Gastroesophageal sphincter (tissue), 4 donors: ENCODE measurements around the gene ARHGAP44. TPM values are rescaled to one million over a fixed set of nuclear protein-coding genes. Genes with fewer than 3 reads are reported as not detected.

ENCODE experiments used
- ATAC-seq: fragments of 150-250 bp; one replicate; pipeline ENCODE4 v1.9.1; 2016; ENCODE audit warnings: mild to moderate bottlenecking, moderate library complexity
- H3K27ac ChIP-seq, 4 donors: fragments of 200-600 bp; sonication (generic) in 3 of 4; 1 replicate in 3 of 4; 2 replicates in 1 of 4; pipeline ENCODE4 v1.5.1; 2016 to 2019
- H3K27me3 ChIP-seq: fragments of 200-600 bp; sonication (generic); one replicate; pipeline ENCODE4 v1.5.1; 2019
- H3K36me3 ChIP-seq, 2 donors: fragments of 200-600 bp; sonication (generic); one replicate each; pipeline ENCODE4 v1.5.1; 2019; ENCODE audit warnings: control low read depth in 1 of 2
- H3K4me1 ChIP-seq, 3 donors: fragments of 200-600 bp; sonication (generic); 1 replicate in 2 of 3; 2 replicates in 1 of 3; pipeline ENCODE4 v1.5.1; 2016 to 2019; ENCODE audit warnings: control low read depth in 2 of 3
- H3K4me3 ChIP-seq, 2 donors: fragments of 200-600 bp; sonication (generic); one replicate each; pipeline ENCODE4 v1.5.1; 2019; ENCODE audit warnings: mild to moderate bottlenecking in 1 of 2, moderate library complexity in 1 of 2
- H3K9me3 ChIP-seq, 3 donors: fragments of 200-600 bp; sonication (generic); one replicate each; pipeline ENCODE4 v1.5.1; 2017 to 2019; ENCODE audit warnings: control low read depth in 2 of 3
- EP300 ChIP-seq: sonication (generic); formaldehyde crosslinking; IDR thresholded peaks from one replicate; pipeline ENCODE4 v1.6.1; 2017; ENCODE audit warnings: antibody characterized with exemption, mild to moderate bottlenecking
- POLR2A ChIP-seq, 2 donors: fragments of 450-650 bp; IDR thresholded peaks; one replicate each; pipeline ENCODE4 v1.6.1; 2017; ENCODE audit warnings: antibody characterized with exemption in 2 of 2, mild to moderate bottlenecking in 2 of 2, moderate library complexity in 1 of 2
- POLR2AphosphoS5 ChIP-seq: sonication (generic); formaldehyde crosslinking; IDR thresholded peaks from one replicate; pipeline ENCODE4 v1.6.1; 2017; ENCODE audit warnings: antibody characterized with exemption
- WGBS, 2 donors: methylation state at CpG; one replicate each; pipeline ENCODE4 v1.1.5; 2018; ENCODE audit warnings: low coverage in 1 of 2; 5-methylcytosine and 5-hydroxymethylcytosine counted together
- total RNA-seq, 4 donors: library from RNA; depleted of rRNA; stranded (reverse); fragments of >200 nt; gene quantifications; one replicate each; pipeline ENCODE4 v1.1.0, GENCODE V29; 2016
- TF ChIP-seq, protein P1 (sequence below), 4 experiments: fragments of 200-600 bp in 2 of 4; fragments of 450-650 bp in 2 of 4; sonication (generic) in 1 of 4; IDR thresholded peaks; one replicate each; pipeline ENCODE4 v1.5.1; 2017 to 2019; ENCODE audit warnings: antibody characterized with exemption in 4 of 4, mild to moderate bottlenecking in 2 of 4, moderate library complexity in 2 of 4

ARHGAP44 gene
- total RNA-seq, 4 donors from 2014 or later = 4.7 to 12.5 (median 6.5) TPM

GRCh38 chr17:12794919-12795532 is 5.7 kb downstream of the ARHGAP44 start:
- Histone ChIP-seq H3K27me3 (no peaks in the 10 kb centered on the region), H3K4me1 (peaks cover 0 to 10% (median 6%) of the 10 kb centered on the region in 3 donors), H3K4me3 (no peak overlapping the region), H3K9me3 (no peaks in the 10 kb centered on the region), H3K27ac (no peak overlapping the region), H3K36me3 (no peaks in the 10 kb centered on the region)
- ATAC-seq = no peak
- TF ChIP-seq, protein P1, sequence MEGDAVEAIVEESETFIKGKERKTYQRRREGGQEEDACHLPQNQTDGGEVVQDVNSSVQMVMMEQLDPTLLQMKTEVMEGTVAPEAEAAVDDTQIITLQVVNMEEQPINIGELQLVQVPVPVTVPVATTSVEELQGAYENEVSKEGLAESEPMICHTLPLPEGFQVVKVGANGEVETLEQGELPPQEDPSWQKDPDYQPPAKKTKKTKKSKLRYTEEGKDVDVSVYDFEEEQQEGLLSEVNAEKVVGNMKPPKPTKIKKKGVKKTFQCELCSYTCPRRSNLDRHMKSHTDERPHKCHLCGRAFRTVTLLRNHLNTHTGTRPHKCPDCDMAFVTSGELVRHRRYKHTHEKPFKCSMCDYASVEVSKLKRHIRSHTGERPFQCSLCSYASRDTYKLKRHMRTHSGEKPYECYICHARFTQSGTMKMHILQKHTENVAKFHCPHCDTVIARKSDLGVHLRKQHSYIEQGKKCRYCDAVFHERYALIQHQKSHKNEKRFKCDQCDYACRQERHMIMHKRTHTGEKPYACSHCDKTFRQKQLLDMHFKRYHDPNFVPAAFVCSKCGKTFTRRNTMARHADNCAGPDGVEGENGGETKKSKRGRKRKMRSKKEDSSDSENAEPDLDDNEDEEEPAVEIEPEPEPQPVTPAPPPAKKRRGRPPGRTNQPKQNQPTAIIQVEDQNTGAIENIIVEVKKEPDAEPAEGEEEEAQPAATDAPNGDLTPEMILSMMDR (IDR thresholded peaks at IDR 0.05) = no peak
- no peak for TF ChIP-seq POLR2AphosphoS5
- TF ChIP-seq POLR2A (IDR thresholded peaks at IDR 0.05) = no peak
- TF ChIP-seq EP300 = no peak
- WGBS, 2 donors = 53 to 70% methylated on average over 3 of the region's 6 CpGs

GRCh38 chr17:12800855-12801365 is 11.6 kb downstream of the ARHGAP44 start:
- no peaks in the 10 kb centered on the region for H3K27me3 ChIP-seq
- no peaks in the 10 kb centered on the region for H3K4me1 ChIP-seq
- H3K36me3 ChIP-seq = no peaks in the 10 kb centered on the region
- H3K27ac ChIP-seq = no peak overlapping the region
- TF ChIP-seq POLR2A (IDR thresholded peaks at IDR 0.05) = no peak
- TF ChIP-seq, protein P1 (IDR thresholded peaks at IDR 0.05) = no peak
- TF ChIP-seq POLR2AphosphoS5 = no peak
- no peak for TF ChIP-seq EP300
- H3K4me3 ChIP-seq = no peak overlapping the region
- ATAC-seq = no peak
- WGBS, 2 donors = 54 to 72% methylated on average over 2 to 3 of the region's 3 CpGs
- H3K9me3 ChIP-seq = no peaks in the 10 kb centered on the region

DNA sequence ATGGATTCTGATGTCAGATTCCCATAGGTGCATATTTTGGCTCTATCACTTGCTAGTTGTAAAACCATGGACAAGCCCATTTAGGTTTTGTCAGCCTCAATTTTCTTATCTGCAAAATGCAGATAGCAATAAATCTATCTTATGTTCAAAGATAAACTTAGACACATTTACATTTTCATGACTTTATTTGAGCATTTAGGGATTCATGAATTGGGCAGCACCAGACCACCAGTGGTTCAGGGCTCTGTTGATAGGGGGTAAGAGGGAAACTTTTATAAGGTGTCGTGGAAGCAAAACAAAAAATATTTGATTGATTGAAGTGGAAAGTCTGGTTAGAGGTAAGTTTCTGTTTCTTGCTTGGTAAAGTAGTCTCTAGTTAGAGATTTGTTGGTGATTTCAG is 17.3 kb downstream of the ARHGAP44 start:
- TF ChIP-seq, protein P1 (IDR thresholded peaks at IDR 0.05) = no peak
- TF ChIP-seq POLR2AphosphoS5 = no peak
- TF ChIP-seq POLR2A (IDR thresholded peaks at IDR 0.05) = no peak
- TF ChIP-seq EP300 = no peak
- no peaks in the 10 kb centered on the region for H3K36me3 ChIP-seq
- peaks cover 0 to 14% (median 0%) of the 10 kb centered on the region in 3 donors for H3K9me3 ChIP-seq
- H3K4me1 ChIP-seq = no peaks in the 10 kb centered on the region
- H3K27me3 ChIP-seq = no peaks in the 10 kb centered on the region
- no peak for ATAC-seq
- WGBS, 2 donors = 86 to 100% methylated on average over 1 of the region's 1 CpG
- H3K27ac ChIP-seq = no peak overlapping the region
- no peak overlapping the region for H3K4me3 ChIP-seq

DNA sequence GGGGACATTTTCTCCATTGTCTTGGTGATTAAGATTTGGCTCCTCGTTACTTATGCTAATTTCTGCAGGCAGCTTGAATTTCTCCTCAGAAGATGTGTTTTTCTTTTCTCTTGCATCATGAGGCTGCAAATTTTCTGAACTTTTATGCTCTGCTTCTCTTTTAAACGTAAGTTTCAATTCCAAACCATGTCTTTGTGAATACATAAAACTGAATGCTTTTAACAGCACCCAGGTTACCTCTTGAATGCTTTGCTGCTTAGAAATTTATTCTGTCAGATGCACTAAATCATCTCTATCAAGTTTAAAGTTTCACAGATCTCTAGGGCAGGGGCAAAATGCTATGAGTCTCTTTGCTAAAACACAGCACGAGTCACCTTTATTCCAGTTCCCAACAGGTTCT is 19.4 kb downstream of the ARHGAP44 start:
- Histone ChIP-seq H3K4me1 (no peaks in the 10 kb centered on the region), H3K27ac (no peak overlapping the region), H3K4me3 (no peak overlapping the region), H3K36me3 (no peaks in the 10 kb centered on the region), H3K27me3 (no peaks in the 10 kb centered on the region), H3K9me3 (peaks cover 0 to 14% (median 0%) of the 10 kb centered on the region in 3 donors)
- TF ChIP-seq POLR2A (IDR thresholded peaks at IDR 0.05) (no peak), POLR2AphosphoS5 (no peak), EP300 (no peak)
- TF ChIP-seq, protein P1 (IDR thresholded peaks at IDR 0.05) = no peak
- 76 to 78% methylated on average over 1 to 3 of the region's 3 CpGs for WGBS, 2 donors
- no peak for ATAC-seq

DNA sequence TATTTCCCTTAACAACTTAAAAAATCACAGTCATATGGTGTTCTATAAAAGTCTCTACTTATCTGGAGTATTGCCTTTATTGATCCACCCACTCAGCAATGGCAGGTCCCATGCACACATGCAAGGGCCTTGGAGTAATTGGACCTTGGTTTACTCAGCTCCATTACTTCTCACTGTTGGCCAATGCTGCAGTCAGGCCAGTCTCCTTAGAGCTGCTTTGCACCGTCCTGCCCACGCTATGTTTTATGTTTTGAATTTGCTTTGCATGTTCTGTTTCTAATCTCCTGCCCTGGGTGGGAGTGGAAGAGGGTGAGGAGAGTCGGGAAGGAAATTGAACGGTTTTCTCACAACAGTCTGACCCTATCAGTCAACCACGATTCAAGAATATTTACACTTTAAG is 23.6 kb downstream of the ARHGAP44 start:
- no peaks in the 10 kb centered on the region for H3K4me1 ChIP-seq
- no peak overlapping the region for H3K4me3 ChIP-seq
- ATAC-seq = no peak
- no peaks in the 10 kb centered on the region for H3K27me3 ChIP-seq
- no peak overlapping the region for H3K27ac ChIP-seq
- H3K9me3 ChIP-seq = peaks cover 0 to 12% (median 0%) of the 10 kb centered on the region in 3 donors
- 29% methylated on average over 5 of the region's 5 CpGs; no CpG with 5 or more reads in 1 of the 2 donors for WGBS, 2 donors
- no peaks in the 10 kb centered on the region for H3K36me3 ChIP-seq
- TF ChIP-seq, protein P1 (IDR thresholded peaks at IDR 0.05) = no peak
- no peak for TF ChIP-seq POLR2A (IDR thresholded peaks at IDR 0.05)
- TF ChIP-seq POLR2AphosphoS5 = no peak
- no peak for TF ChIP-seq EP300
